T-cell (primary cell): ENCODE results near the gene GATD1. TPM values are rescaled to one million over a fixed set of nuclear protein-coding genes. Genes with fewer than 3 reads are reported as not detected.
A peak's percentile ranks its signal among the peaks of the same experiment; 100 is the strongest.

Experiments used
- ATAC-seq, 4 experiments: fragments of 200-7000 bp in 3 of 4; fragments of 150-1000 bp in 1 of 4; cut with Tn5 transposase; replicated peaks in 1 of 4; 1 replicate in 3 of 4; 2 replicates in 1 of 4; pipeline ENCODE4 v1.10.0; 2021; ENCODE audit warnings: moderate library complexity in 3 of 4, mild to moderate bottlenecking in 2 of 4, moderate number of reproducible peaks in 1 of 4
- CTCF ChIA-PET, 2 donors: fragments of 300-600 bp; sonication (Branson Sonifier 250); formaldehyde crosslinking; loops; one replicate each; lab custom pipeline; 2022; ENCODE audit warnings: antibody characterized with exemption in 2 of 2; lab: Charles Lee
- POLR2A ChIA-PET, 2 donors: fragments of 300-600 bp; sonication (Branson Sonifier 250); formaldehyde crosslinking; loops; one replicate each; lab custom pipeline; 2022; ENCODE audit warnings: antibody characterized with exemption in 2 of 2; lab: Charles Lee
- DNase-seq, 35 experiments: peaks; one replicate each; pipeline versions ENCODE4 v3.0.0 to v3.0.0-alpha.2; 2013 to 2023
- H3K27ac ChIP-seq: one replicate; pipeline ENCODE4 v1.5.1; 2013; ENCODE audit warnings: low read length
- H3K27me3 ChIP-seq, 2 experiments: replicated peaks in 1 of 2; 1 replicate in 1 of 2; 2 replicates in 1 of 2; pipeline versions ENCODE4 v1.6.1 to v1.7.0; 2013; ENCODE audit warnings: low read length in 1 of 2, mixed read lengths in 1 of 2; ENCODE audit not compliant: control insufficient read depth in 2 of 2, insufficient read depth in 2 of 2; ENCODE audit errors: extremely low read depth in 1 of 2
- H3K36me3 ChIP-seq, 2 donors: 1 replicate in 1 of 2; 2 replicates in 1 of 2; pipeline versions ENCODE4 v1.6.1 to v1.7.0; 2013; ENCODE audit warnings: low read length in 1 of 2; ENCODE audit not compliant: control insufficient read depth in 2 of 2, insufficient read depth in 1 of 2; ENCODE audit errors: extremely low read depth in 1 of 2
- H3K4me1 ChIP-seq, 2 experiments: 1 replicate in 1 of 2; 2 replicates in 1 of 2; pipeline versions ENCODE4 v1.6.1 to v1.7.0; 2013; ENCODE audit warnings: low read length in 2 of 2, mixed read lengths in 1 of 2; ENCODE audit not compliant: insufficient read depth in 2 of 2, control insufficient read depth in 1 of 2; ENCODE audit errors: extremely low read depth in 1 of 2
- H3K4me3 ChIP-seq, 2 donors: 1 replicate in 1 of 2; 2 replicates in 1 of 2; pipeline versions ENCODE4 v1.5.1 to v1.7.0; 2013; ENCODE audit warnings: mild to moderate bottlenecking in 2 of 2, low read length in 1 of 2, moderate library complexity in 1 of 2; ENCODE audit not compliant: control insufficient read depth in 1 of 2; ENCODE audit errors: extremely low read depth in 1 of 2
- H3K9me3 ChIP-seq: 2 replicates; pipeline ENCODE4 v1.7.0; 2013
- H3K27ac Mint-ChIP-seq, 2 donors: one replicate each; pipeline ENCODE4 v1.8.0; 2020 to 2021; ENCODE audit warnings: mild to moderate bottlenecking in 2 of 2, mixed read lengths in 2 of 2
- H3K27me3 Mint-ChIP-seq, 2 donors: one replicate each; pipeline ENCODE4 v1.8.0; 2021 to 2022; ENCODE audit warnings: mixed read lengths in 2 of 2
- H3K36me3 Mint-ChIP-seq: one replicate; pipeline ENCODE4 v1.8.0; 2021; ENCODE audit warnings: mixed read lengths
- H3K4me1 Mint-ChIP-seq, 3 donors: one replicate each; pipeline ENCODE4 v1.8.0; 2020 to 2022; ENCODE audit warnings: mixed read lengths in 3 of 3, mild to moderate bottlenecking in 1 of 3
- H3K4me3 Mint-ChIP-seq, 3 donors: one replicate each; pipeline ENCODE4 v1.8.0; 2020 to 2022; ENCODE audit warnings: mild to moderate bottlenecking in 3 of 3, mixed read lengths in 3 of 3, moderate library complexity in 3 of 3
- H3K9me3 Mint-ChIP-seq, 3 donors: one replicate each; pipeline ENCODE4 v1.8.0; 2020 to 2022; ENCODE audit warnings: mixed read lengths in 3 of 3
- WGBS: methylation state at CpG from one replicate; pipeline ENCODE4 v1.1.5; 2013; ENCODE audit warnings: missing lambda C conversion rate; ENCODE audit not compliant: insufficient coverage; 5-methylcytosine and 5-hydroxymethylcytosine counted together
- total RNA-seq, 35 experiments: library from RNA in 6 of 35; stranded (reverse) in 6 of 35; fragments of 120-200 nt in 1 of 35; gene quantifications; one replicate each; pipeline versions ENCODE4 v1.2.1 to v1.2.4 and lab custom pipeline; 2013 to 2026

The GATD1 gene
- total RNA-seq, 5 donors from 2014 or later (not counting 1 experiment from before 2014, with no cell fraction given) = 40.8 to 73.5 (median 70.2) TPM

- Histone ChIP-seq H3K4me3 (no peak overlapping the region), H3K9me3 (no peaks in the 10 kb centered on the region), H3K4me1 (peaks cover 8 to 29% of the 10 kb centered on the region in 2 experiments), H3K27me3 (peaks cover 0 to 56% of the 10 kb centered on the region in 2 experiments), H3K36me3 (no peaks in the 10 kb centered on the region), H3K27ac (no peak overlapping the region)
- H3K27me3 Mint-ChIP-seq = peaks cover 11 to 14% of the 10 kb centered on the region in 2 donors
- DNase-seq (no peak), ATAC-seq (no peak)
- WGBS = 70% methylated on average over 35 of the region's 35 CpGs
- H3K4me1 Mint-ChIP-seq = peaks cover 6 to 22% (median 13%) of the 10 kb centered on the region in 3 donors
- H3K4me3 Mint-ChIP-seq = peak overlapping the region; percentile 17 to 77 (median 56)
- peaks cover 0 to 6% (median 2%) of the 10 kb centered on the region in 3 donors for H3K9me3 Mint-ChIP-seq
- H3K36me3 Mint-ChIP-seq = no peaks in the 10 kb centered on the region
- H3K27ac Mint-ChIP-seq = no peak overlapping the region
- CTCF ChIA-PET = no interaction called here
- POLR2A ChIA-PET = no interaction called here
These were observed 57.2 kb downstream of the GATD1 start for GRCh38 chr11:720017-720641.

DNA sequence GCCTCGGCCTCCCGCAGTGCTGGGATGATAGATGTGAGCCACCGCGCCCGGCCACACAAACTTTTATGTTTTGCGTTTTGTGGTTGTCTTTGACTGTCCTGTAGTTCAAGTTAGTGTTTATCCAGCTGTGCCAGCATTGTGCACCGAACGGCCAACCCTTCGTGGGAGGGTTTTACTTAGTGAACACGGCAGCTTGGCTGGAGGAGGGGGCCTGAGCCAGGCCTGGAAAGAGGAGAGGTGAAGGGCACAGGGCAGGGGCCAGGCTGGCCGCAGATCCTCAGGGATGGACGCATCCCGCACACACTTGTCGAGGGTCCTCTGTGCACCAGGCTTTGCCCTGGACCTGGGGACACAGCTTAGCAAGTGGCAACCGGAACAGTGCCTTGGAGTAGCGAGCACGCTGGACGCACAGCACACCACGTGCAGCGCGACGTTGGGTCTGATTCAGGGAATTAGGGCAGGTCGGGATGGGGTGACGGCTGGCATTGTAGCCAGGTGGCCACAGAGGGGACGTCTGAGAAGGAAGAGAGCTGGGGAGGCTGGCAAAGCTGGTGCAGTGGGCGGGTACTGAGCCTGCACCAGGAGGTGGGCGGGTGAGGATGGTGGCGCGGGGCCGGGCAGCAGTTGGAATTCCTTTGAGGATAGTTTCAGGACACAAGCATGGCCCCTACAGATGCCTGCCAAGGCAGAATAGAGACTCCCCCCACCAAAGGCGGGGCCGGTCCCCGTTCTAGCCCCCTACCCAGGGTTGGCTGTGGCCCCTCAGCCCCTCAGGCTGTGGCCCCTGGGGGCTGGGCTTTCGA, 57.9 kb downstream of the GATD1 start:
- no peaks in the 10 kb centered on the region for H3K9me3 ChIP-seq
- peaks cover 11 to 14% of the 10 kb centered on the region in 2 donors for H3K27me3 Mint-ChIP-seq
- peak overlapping the region; percentile 17 to 77 (median 29) for H3K4me3 Mint-ChIP-seq
- ChIA-PET POLR2A (no interaction called here), CTCF (no interaction called here)
- DNase-seq = no peak
- H3K9me3 Mint-ChIP-seq = peaks cover 0 to 11% (median 3%) of the 10 kb centered on the region in 3 donors
- no peaks in the 10 kb centered on the region for H3K36me3 ChIP-seq
- H3K27ac ChIP-seq = no peak overlapping the region
- peaks cover 8 to 29% of the 10 kb centered on the region in 2 experiments for H3K4me1 ChIP-seq
- H3K27me3 ChIP-seq = peaks cover 0 to 48% of the 10 kb centered on the region in 2 experiments
- no peaks in the 10 kb centered on the region for H3K36me3 Mint-ChIP-seq
- no peak for ATAC-seq
- peaks cover 6 to 22% (median 13%) of the 10 kb centered on the region in 3 donors for H3K4me1 Mint-ChIP-seq
- H3K27ac Mint-ChIP-seq = peak overlapping the region in 1 of 2 donors; percentile 31
- H3K4me3 ChIP-seq = no peak overlapping the region
- 86% methylated on average over 21 of the region's 34 CpGs for WGBS

Other genes starting within 250 kb of the GATD1 start
- gene HRAS, start 241.9 kb downstream of the GATD1 start, total RNA-seq = 10 to 100 TPM; 27.6 to 53.4 (median 47.6) TPM
- gene LRRC56, start 240.0 kb downstream of the GATD1 start, total RNA-seq = 1 to 10 TPM; 3.4 to 6.1 (median 5.6) TPM
- 10 to 100 TPM in 1 of 5 donors, 1 to 10 TPM in 4; 5.1 to 13.4 (median 8.8) TPM for gene LMNTD2, start 216.7 kb downstream of the GATD1 start, total RNA-seq
- gene RASSF7, start 216.5 kb downstream of the GATD1 start, total RNA-seq = 10 to 100 TPM; 23.2 to 68.4 (median 63.4) TPM
- gene PHRF1, start 201.0 kb downstream of the GATD1 start, total RNA-seq = 10 to 100 TPM; 40.2 to 69.4 (median 66.3) TPM
- gene IRF7, start 161.5 kb downstream of the GATD1 start, total RNA-seq = 100 to 1,000 TPM in 1 of 5 donors, 10 to 100 TPM in 4; 58.9 to 128 (median 73.7) TPM
- under 1 TPM in 2 of 5 donors, not detected in 3; 0.26 to 0.29 TPM for gene CDHR5, start 152.5 kb downstream of the GATD1 start, total RNA-seq
- gene SCT, start 150.3 kb downstream of the GATD1 start, total RNA-seq = not detected
- 1 to 10 TPM in 2 of 5 donors, under 1 TPM in 3; 0.49 to 1.3 (median 0.98) TPM for gene DRD4, start 140.2 kb downstream of the GATD1 start, total RNA-seq
- 100 to 1,000 TPM in 1 of 5 donors, 10 to 100 TPM in 4; 55.8 to 121 (median 57.3) TPM for gene DEAF1, start 82.3 kb downstream of the GATD1 start, total RNA-seq
- gene TMEM80, start 81.7 kb downstream of the GATD1 start, total RNA-seq = 10 to 100 TPM; 21.2 to 43.9 (median 42.4) TPM
- 10 to 100 TPM in 4 of 5 donors, 1 to 10 TPM in 1; 7.5 to 18.5 (median 14.6) TPM for gene EPS8L2, start 71.3 kb downstream of the GATD1 start, total RNA-seq
- 100 to 1,000 TPM in 3 of 5 donors, 10 to 100 TPM in 2; 60.5 to 106 (median 102) TPM for gene TALDO1, start 30.0 kb downstream of the GATD1 start, total RNA-seq
- gene CEND1, start 12.6 kb upstream of the GATD1 start, total RNA-seq = under 1 TPM in 3 of 5 donors, not detected in 2; 0.18 to 0.28 (median 0.20) TPM
- 10 to 100 TPM; 22.4 to 37.4 (median 35.1) TPM for gene SLC25A22, start 20.8 kb upstream of the GATD1 start, total RNA-seq
- 10 to 100 TPM; 31.1 to 46.6 (median 39.1) TPM for gene PIDD1, start 27.7 kb upstream of the GATD1 start, total RNA-seq
- gene RPLP2, start 32.5 kb upstream of the GATD1 start, total RNA-seq = 1,000 to 10,000 TPM; 4,736 to 5,826 (median 5,260) TPM
- 100 to 1,000 TPM; 172 to 212 (median 206) TPM for gene PNPLA2, start 41.4 kb upstream of the GATD1 start, total RNA-seq
- gene CRACR2B, start 50.4 kb upstream of the GATD1 start, total RNA-seq = 1 to 10 TPM; 1.4 to 2.9 (median 1.5) TPM
- gene CD151, start 55.5 kb upstream of the GATD1 start, total RNA-seq = 10 to 100 TPM; 14.9 to 28.2 (median 25.6) TPM
- 10 to 100 TPM; 34.2 to 73.9 (median 68.7) TPM for gene POLR2L, start 65.0 kb upstream of the GATD1 start, total RNA-seq
- gene TSPAN4, start 65.4 kb upstream of the GATD1 start, total RNA-seq = 1 to 10 TPM; 3.1 to 5.8 (median 4.4) TPM
- gene CHID1, start 133.3 kb upstream of the GATD1 start, total RNA-seq = 10 to 100 TPM; 39.0 to 68.4 (median 51.2) TPM
- gene AP2A2, start 148.4 kb upstream of the GATD1 start, total RNA-seq = 10 to 100 TPM; 59.6 to 85.3 (median 70.8) TPM